BLaER1 (cell line): ENCODE results near the gene PPY.
"Not testable (repeated sequence)": the region's sequence is repeated elsewhere in the genome, so short reads cannot be mapped to it uniquely, and the experiment has no call there.

Experiments
- H3K27ac ChIP-seq: shearing (Covaris generic); formaldehyde crosslinking; 2 replicates; pipeline ENCODE4 v1.8.1; 2022
- H3K27me3 ChIP-seq: shearing (Covaris generic); formaldehyde crosslinking; 2 replicates; pipeline ENCODE4 v1.8.1; 2022
- H3K36me3 ChIP-seq: shearing (Covaris generic); formaldehyde crosslinking; 2 replicates; pipeline ENCODE4 v1.8.1; 2022
- H3K4me1 ChIP-seq: shearing (Covaris generic); formaldehyde crosslinking; 2 replicates; pipeline ENCODE4 v1.8.1; 2022
- H3K4me2 ChIP-seq: shearing (Covaris generic); formaldehyde crosslinking; 2 replicates; pipeline ENCODE4 v1.8.1; 2022
- H3K4me3 ChIP-seq: shearing (Covaris generic); formaldehyde crosslinking; 2 replicates; pipeline ENCODE4 v1.8.1; 2022
- H3K9ac ChIP-seq: shearing (Covaris generic); formaldehyde crosslinking; 2 replicates; pipeline ENCODE4 v1.8.1; 2022
- H3K9me3 ChIP-seq: shearing (Covaris generic); formaldehyde crosslinking; 2 replicates; pipeline ENCODE4 v1.8.1; 2022
- H4K20me1 ChIP-seq: shearing (Covaris generic); formaldehyde crosslinking; 2 replicates; pipeline ENCODE4 v1.8.1; 2022
- Cebpa-rat ChIP-seq: shearing (Covaris generic); IDR thresholded peaks from 2 replicates; pipeline ENCODE4 v1.8.1; 2022

PPY gene

GRCh38 chr17:43935204-43935925 is 6.9 kb downstream of the PPY start:
- Histone ChIP-seq H3K9ac (no peak overlapping the region), H3K9me3 (no peaks in the 10 kb centered on the region)

GRCh38 chr17:43932923-43933322 is 9.4 kb downstream of the PPY start:
- Histone ChIP-seq H3K4me1 (peaks cover 4% of the 10 kb centered on the region), H3K27me3 (peaks cover 23% of the 10 kb centered on the region), H4K20me1 (no peaks in the 10 kb centered on the region), H3K4me3 (no peak overlapping the region), H3K36me3 (no peaks in the 10 kb centered on the region), H3K9me3 (no peaks in the 10 kb centered on the region), H3K27ac (no peak overlapping the region), H3K4me2 (no peak overlapping the region), H3K9ac (no peak overlapping the region)
- TF ChIP-seq Cebpa-rat = no peak

More at GRCh38 chr17:43935204-43935925, 6.9 kb downstream of the PPY start:
- Histone ChIP-seq H3K4me1 (peaks cover 27% of the 10 kb centered on the region), H3K36me3 (no peaks in the 10 kb centered on the region), H3K27me3 (no peaks in the 10 kb centered on the region), H3K27ac (no peak overlapping the region), H4K20me1 (no peaks in the 10 kb centered on the region), H3K4me2 (no peak overlapping the region), H3K4me3 (no peak overlapping the region)
- no peak for TF ChIP-seq Cebpa-rat

DNA sequence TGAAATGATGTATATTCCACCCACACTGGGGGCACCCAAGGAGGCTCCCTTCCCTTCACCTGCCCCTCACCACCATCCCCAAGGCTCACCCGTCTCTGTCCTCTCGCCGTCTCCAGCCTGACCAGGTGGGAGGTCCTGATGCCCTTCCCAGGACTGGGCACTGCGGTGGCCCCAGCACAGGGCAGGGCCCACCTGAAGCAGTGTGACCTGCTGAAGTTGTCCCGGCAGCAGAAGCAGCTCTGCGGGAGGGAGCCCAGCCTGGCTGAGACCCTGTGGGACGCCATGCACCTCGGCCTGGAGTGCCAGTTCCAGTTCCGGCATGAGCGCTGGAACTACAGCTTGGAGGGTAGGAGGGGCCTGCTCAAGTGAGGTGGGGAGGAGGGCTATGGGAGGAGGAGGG is 9.9 kb downstream of the PPY start:
- no peaks in the 10 kb centered on the region for H3K36me3 ChIP-seq
- no peak overlapping the region for H3K9ac ChIP-seq
- TF ChIP-seq Cebpa-rat = no peak
- no peaks in the 10 kb centered on the region for H4K20me1 ChIP-seq
- H3K4me3 ChIP-seq = no peak overlapping the region
- H3K4me2 ChIP-seq = no peak overlapping the region
- H3K27ac ChIP-seq = no peak overlapping the region
- H3K27me3 ChIP-seq = peaks cover 29% of the 10 kb centered on the region
- no peaks in the 10 kb centered on the region for H3K9me3 ChIP-seq
- no peaks in the 10 kb centered on the region for H3K4me1 ChIP-seq

- Histone ChIP-seq H3K9ac (no peak overlapping the region), H3K4me3 (no peak overlapping the region), H3K36me3 (no peaks in the 10 kb centered on the region), H3K9me3 (peaks cover 8% of the 10 kb centered on the region), H3K4me1 (no peaks in the 10 kb centered on the region), H3K4me2 (no peak overlapping the region), H3K27ac (no peak overlapping the region), H4K20me1 (no peaks in the 10 kb centered on the region), H3K27me3 (peaks cover 42% of the 10 kb centered on the region)
- TF ChIP-seq Cebpa-rat = no peak
Measured at GRCh38 chr17:43931062-43931571, 11.2 kb downstream of the PPY start.

DNA sequence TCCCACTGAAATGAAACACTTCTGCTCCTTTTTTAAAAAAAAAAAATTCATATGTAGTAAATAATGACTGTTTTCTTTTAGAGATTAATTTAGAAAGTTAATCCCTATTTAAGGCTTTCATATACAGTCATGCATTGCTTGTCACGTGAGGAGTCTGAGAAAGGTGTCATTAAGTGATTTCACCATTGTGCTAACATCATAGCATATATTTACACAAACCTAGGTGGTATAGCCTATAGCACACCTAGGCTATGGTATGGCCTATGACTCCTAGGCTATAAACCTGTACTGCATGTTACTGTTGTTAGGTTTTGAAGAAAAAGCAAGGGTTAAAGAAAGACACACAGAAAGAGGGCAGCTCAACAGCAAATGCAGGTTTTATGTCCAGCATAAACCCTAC is 13.7 kb downstream of the PPY start:
- H3K4me3 ChIP-seq = no peak overlapping the region
- H3K36me3 ChIP-seq = no peaks in the 10 kb centered on the region
- H3K9ac ChIP-seq = no peak overlapping the region
- H3K27ac ChIP-seq = no peak overlapping the region
- no peaks in the 10 kb centered on the region for H4K20me1 ChIP-seq
- peaks cover 8% of the 10 kb centered on the region for H3K9me3 ChIP-seq
- H3K27me3 ChIP-seq = peaks cover 65% of the 10 kb centered on the region
- TF ChIP-seq Cebpa-rat = no peak
- no peaks in the 10 kb centered on the region for H3K4me1 ChIP-seq
- H3K4me2 ChIP-seq = no peak overlapping the region

- not testable (repeated sequence) for H3K9ac ChIP-seq, H3K4me2 ChIP-seq, H3K4me3 ChIP-seq, H4K20me1 ChIP-seq, H3K4me1 ChIP-seq, H3K9me3 ChIP-seq, H3K36me3 ChIP-seq, H3K27ac ChIP-seq
- peaks cover 67% of the 10 kb centered on the region for H3K27me3 ChIP-seq
Measured at GRCh38 chr17:43927929-43928328, 14.3 kb downstream of the PPY start.

DNA sequence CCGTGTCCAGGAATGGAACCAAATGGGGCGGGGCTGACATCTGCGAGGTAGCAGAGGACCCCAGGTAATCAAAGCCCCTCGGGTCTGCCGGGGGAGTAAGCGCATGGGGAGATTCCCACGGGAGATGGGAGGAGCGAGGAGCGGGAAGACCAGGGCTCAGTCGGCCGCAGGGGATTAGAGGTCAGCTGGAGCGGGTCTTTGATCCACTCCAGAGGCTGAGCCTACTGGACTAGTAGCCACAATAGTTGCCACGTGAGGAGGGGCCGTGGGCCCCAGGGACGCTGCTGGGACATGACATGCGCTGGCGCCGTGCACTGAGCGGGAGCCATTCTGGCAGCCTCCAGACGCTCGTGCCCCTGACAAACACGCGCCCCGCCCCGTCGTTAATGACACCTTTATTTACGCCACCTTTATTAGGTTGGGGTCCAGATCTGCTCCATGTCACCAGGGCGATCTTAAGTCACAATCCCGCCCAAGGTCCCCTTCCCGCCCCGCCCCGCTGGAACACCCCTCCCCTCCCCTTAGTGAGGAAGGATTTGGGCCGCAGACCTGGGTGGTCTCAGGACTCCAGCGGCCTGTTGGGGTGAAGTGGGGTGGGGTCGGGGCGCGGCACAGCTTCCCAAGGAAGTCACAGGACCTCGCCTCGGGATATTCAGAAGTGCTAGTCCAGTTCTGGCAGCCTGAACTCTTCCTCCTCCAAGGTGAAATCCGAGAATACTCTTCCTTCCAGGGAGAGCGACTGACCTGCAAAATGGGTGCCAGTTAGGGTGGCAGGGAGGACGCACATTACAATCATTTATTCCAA is 15.0 kb downstream of the PPY start:
- no peak for TF ChIP-seq Cebpa-rat
- Histone ChIP-seq H3K4me2 (no peak overlapping the region), H3K4me3 (no peak overlapping the region), H3K36me3 (no peaks in the 10 kb centered on the region), H4K20me1 (no peaks in the 10 kb centered on the region), H3K27me3 (peaks cover 67% of the 10 kb centered on the region), H3K4me1 (no peaks in the 10 kb centered on the region), H3K9me3 (peaks cover 8% of the 10 kb centered on the region), H3K27ac (no peak overlapping the region), H3K9ac (no peak overlapping the region)

DNA sequence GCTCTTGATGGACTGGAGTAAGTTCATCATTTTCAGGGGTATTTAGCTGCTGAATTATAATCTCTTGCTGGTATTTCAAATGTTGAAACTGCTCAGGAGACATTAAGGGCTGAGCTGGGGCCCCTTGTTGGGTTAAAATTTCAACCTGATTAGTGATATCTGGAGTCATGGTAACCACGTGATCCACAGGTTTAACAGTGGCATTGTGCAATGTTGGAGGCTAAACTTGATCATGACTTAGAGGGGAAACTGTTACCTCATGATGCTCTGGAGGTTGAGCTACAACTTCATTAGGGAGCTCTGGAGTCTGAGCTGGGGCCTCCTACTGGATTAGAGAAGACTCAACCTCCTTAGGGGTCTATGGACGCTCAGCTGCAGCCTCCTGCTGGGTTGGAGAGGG is 17.7 kb downstream of the PPY start:
- H3K4me3 ChIP-seq = no peak overlapping the region
- H3K9me3 ChIP-seq = peaks cover 8% of the 10 kb centered on the region
- H3K36me3 ChIP-seq = no peaks in the 10 kb centered on the region
- H3K4me1 ChIP-seq = no peaks in the 10 kb centered on the region
- H3K27me3 ChIP-seq = peaks cover 60% of the 10 kb centered on the region
- no peak for TF ChIP-seq Cebpa-rat
- H3K27ac ChIP-seq = no peak overlapping the region
- no peaks in the 10 kb centered on the region for H4K20me1 ChIP-seq
- no peak overlapping the region for H3K4me2 ChIP-seq
- no peak overlapping the region for H3K9ac ChIP-seq

GRCh38 chr17:43920500-43921095 is 21.7 kb downstream of the PPY start:
- no peak for TF ChIP-seq Cebpa-rat
- peaks cover 34% of the 10 kb centered on the region for H3K4me1 ChIP-seq
- no peak overlapping the region for H3K27ac ChIP-seq
- no peak overlapping the region for H3K4me3 ChIP-seq
- no peaks in the 10 kb centered on the region for H4K20me1 ChIP-seq
- no peaks in the 10 kb centered on the region for H3K36me3 ChIP-seq
- peaks cover 20% of the 10 kb centered on the region for H3K27me3 ChIP-seq
- no peak overlapping the region for H3K4me2 ChIP-seq
- no peaks in the 10 kb centered on the region for H3K9me3 ChIP-seq
- no peak overlapping the region for H3K9ac ChIP-seq

- no peaks in the 10 kb centered on the region for H4K20me1 ChIP-seq
- no peaks in the 10 kb centered on the region for H3K36me3 ChIP-seq
- H3K4me3 ChIP-seq = peak overlapping the region; percentile 65
- no peak for TF ChIP-seq Cebpa-rat
- H3K9me3 ChIP-seq = no peaks in the 10 kb centered on the region
- peak overlapping the region; percentile 92 for H3K4me2 ChIP-seq
- peak overlapping the region; percentile 83 for H3K27ac ChIP-seq
- H3K9ac ChIP-seq = peak overlapping the region; percentile 75; the same call in 1 of the 2 replicates
- no peaks in the 10 kb centered on the region for H3K27me3 ChIP-seq
- peaks cover 47% of the 10 kb centered on the region for H3K4me1 ChIP-seq
Measured at GRCh38 chr17:43918026-43918389, 24.3 kb downstream of the PPY start.
